Endothelial cell of umbilical vein (primary cell): ENCODE measurements around the gene C3orf22. TPM values are rescaled to one million over a fixed set of nuclear protein-coding genes. Genes with fewer than 3 reads are reported as not detected.

Source experiments
- BruUV-seq: library from RNA; stranded (reverse); fragments of 400-500 nt; replicated peaks from 2 replicates; lab custom pipeline; 2021; lab: Mats Ljungman, UMichigan
- CTCF ChIA-PET: fragments of 300-600, 350-600 bp; sonication (Branson Sonifier 250); formaldehyde crosslinking; loops from one replicate; lab custom pipeline; 2021; ENCODE audit warnings: antibody characterized with exemption, inconsistent platforms; lab: Charles Lee
- POLR2A ChIA-PET: fragments of 300-600, 350-600 bp; sonication (Branson Sonifier 250); formaldehyde crosslinking; loops from one replicate; lab custom pipeline; 2021; ENCODE audit warnings: antibody characterized with exemption, inconsistent platforms; lab: Charles Lee
- DNase-seq: peaks from one replicate; pipeline ENCODE4 v3.0.0-alpha.2; 2011; ENCODE audit warnings: low read depth, low spot score
- FAIRE-seq: peaks from 2 replicates; lab custom pipeline; 2011; peaks lifted over from hg19 to GRCh38; lab: Jason Lieb, UNC
- H2AFZ ChIP-seq: 2 replicates; pipeline ENCODE4 v1.6.0; 2012; ENCODE audit warnings: low read depth, low read length, control low read depth, inconsistent platforms
- H3K27ac ChIP-seq: 2 replicates; pipeline ENCODE4 v1.5.1; 2011; ENCODE audit warnings: low read depth, mild to moderate bottlenecking, control low read depth, low read length, moderate library complexity; ENCODE audit not compliant: insufficient read depth
- H3K27me3 ChIP-seq, 2 experiments: 2 replicates each; pipeline versions ENCODE4 v1.6.0 to v1.6.1; 2011; ENCODE audit warnings: low read length in 2 of 2, mixed read lengths in 1 of 2; ENCODE audit not compliant: control insufficient read depth in 2 of 2, insufficient read depth in 2 of 2
- H3K36me3 ChIP-seq, 2 experiments: 2 replicates in 1 of 2; 3 replicates in 1 of 2; pipeline ENCODE4 v1.5.1; 2011; ENCODE audit warnings: low read length in 2 of 2, mild to moderate bottlenecking in 1 of 2, moderate library complexity in 1 of 2; ENCODE audit not compliant: control insufficient read depth in 2 of 2, insufficient read depth in 2 of 2; ENCODE audit errors: extremely low read depth in 1 of 2
- H3K4me1 ChIP-seq: 3 replicates; pipeline ENCODE4 v1.5.1; 2011; ENCODE audit warnings: mild to moderate bottlenecking, low read length; ENCODE audit not compliant: control insufficient read depth, insufficient read depth; ENCODE audit errors: extremely low read depth
- H3K4me2 ChIP-seq: 2 replicates; pipeline ENCODE4 v1.6.1; 2011; ENCODE audit warnings: low read length, control low read depth, mixed read lengths; ENCODE audit not compliant: insufficient read depth
- H3K4me3 ChIP-seq, 3 experiments: fragments of 200-600 bp in 1 of 3; sonication (generic), shearing (Covaris generic) in 1 of 3; replicated peaks in 1 of 3; 2 replicates each; pipeline ENCODE4 v1.5.1; 2011 to 2016; ENCODE audit warnings: control low read depth in 3 of 3, low read length in 3 of 3, mild to moderate bottlenecking in 2 of 3, inconsistent platforms in 1 of 3, low read depth in 1 of 3, moderate library complexity in 1 of 3; ENCODE audit not compliant: insufficient read depth in 1 of 3
- H3K79me2 ChIP-seq: 2 replicates; pipeline ENCODE4 v1.6.0; 2012; ENCODE audit warnings: low read length, inconsistent platforms; ENCODE audit not compliant: control insufficient read depth, insufficient read depth
- H3K9ac ChIP-seq: replicated peaks from 2 replicates; pipeline ENCODE3; 2011; ENCODE audit warnings: low read length, control low read depth; ENCODE audit not compliant: insufficient read depth; ENCODE audit errors: extremely low read depth
- H3K9me1 ChIP-seq: replicated peaks from 3 replicates; pipeline ENCODE4 v1.6.0; 2011; ENCODE audit warnings: mild to moderate bottlenecking, low read length; ENCODE audit not compliant: control insufficient read depth, insufficient read depth; ENCODE audit errors: extremely low read depth
- H3K9me3 ChIP-seq: replicated peaks from 2 replicates; pipeline ENCODE4 v1.5.1; 2012; ENCODE audit warnings: low read length, inconsistent platforms; ENCODE audit not compliant: control insufficient read depth, insufficient read depth
- H4K20me1 ChIP-seq: replicated peaks from 2 replicates; pipeline ENCODE3; 2011; ENCODE audit warnings: mild to moderate bottlenecking, low read length; ENCODE audit not compliant: control insufficient read depth, insufficient read depth; ENCODE audit errors: extremely low read depth
- EZH2 ChIP-seq: IDR thresholded peaks from 2 replicates; pipeline ENCODE4 v1.6.1; 2012; ENCODE audit warnings: borderline replicate concordance, low read depth, mild to moderate bottlenecking, moderate library complexity, low read length, inconsistent platforms; ENCODE audit not compliant: severe bottlenecking
- FOS ChIP-seq: IDR thresholded peaks from 2 replicates; pipeline ENCODE4 v1.6.1; 2011; ENCODE audit warnings: mild to moderate bottlenecking, low read length, moderate library complexity, borderline replicate concordance; ENCODE audit not compliant: insufficient read depth
- GATA2 ChIP-seq: IDR thresholded peaks from 2 replicates; pipeline ENCODE4 v1.7.0; 2011; ENCODE audit warnings: low read depth, mild to moderate bottlenecking, moderate library complexity, mixed read lengths, low read length; ENCODE audit not compliant: insufficient read length, insufficient read depth
- JUN ChIP-seq: IDR thresholded peaks from 2 replicates; pipeline ENCODE4 v1.6.1; 2011; ENCODE audit warnings: borderline replicate concordance, low read depth; ENCODE audit not compliant: insufficient read length, insufficient read depth
- MYC ChIP-seq: IDR thresholded peaks from one replicate; pipeline ENCODE4 v1.6.1; 2011; ENCODE audit warnings: mild to moderate bottlenecking, low read depth, low read length
- POLR2A ChIP-seq: IDR thresholded peaks from 2 replicates; pipeline ENCODE4 v1.6.1; 2012; ENCODE audit warnings: low read depth, mild to moderate bottlenecking, control low read depth, low read length
- POLR2AphosphoS5 ChIP-seq: IDR thresholded peaks from 2 replicates; pipeline ENCODE4 v1.6.1; 2012; ENCODE audit warnings: low read depth, mild to moderate bottlenecking, control low read depth, low read length, moderate library complexity; ENCODE audit not compliant: insufficient read depth
- dilution Hi-C: fragments of 300-500 bp; cut with MboI; formaldehyde crosslinking; loops from one replicate; pipeline ENCODE4 v1.15.0; 2019; ENCODE audit warnings: low sequenced_read_pairs; ENCODE audit not compliant: extremely low pct_ligation_motif_present
- intact Hi-C: fragments of 100-400 bp; cut with micrococcal nuclease; formaldehyde crosslinking; loops from one replicate; pipeline ENCODE4 v1.10.0; 2022
- polyA plus RNA-seq, 4 experiments: library from polyadenylated mRNA; depleted of rRNA in 3 of 4; stranded (reverse) in 3 of 4; unstranded in 1 of 4; fragments of >200 nt; gene quantifications; 2 replicates each; pipeline versions ENCODE4 v1.2.1 to v1.2.3, GENCODE V29; 2011 to 2012; ENCODE audit warnings: missing spikeins in 1 of 4
- total RNA-seq: library from RNA; stranded (reverse); gene quantifications from 2 replicates; pipeline ENCODE4 v1.2.3, GENCODE V29; 2021
- TF ChIP-seq, protein P1 (sequence below): IDR thresholded peaks from 2 replicates; pipeline ENCODE4 v1.6.1; 2011; ENCODE audit not compliant: insufficient read depth, insufficient read length
- TF ChIP-seq, protein P2 (sequence below), 2 donors: IDR thresholded peaks; 1 replicate in 1 of 2; 2 replicates in 1 of 2; pipeline ENCODE4 v1.5.1; 2011; ENCODE audit warnings: low read length in 2 of 2, mild to moderate bottlenecking in 2 of 2, moderate library complexity in 2 of 2, control low read depth in 1 of 2, inconsistent platforms in 1 of 2, low read depth in 1 of 2; ENCODE audit not compliant: insufficient read depth in 1 of 2; ENCODE audit errors: extremely low read depth in 1 of 2

Gene C3orf22
- total and polyA plus RNA-seq, 2 donors (not counting 3 experiments of a cell fraction or from before 2014, with no cell fraction given) = not detected

DNA sequence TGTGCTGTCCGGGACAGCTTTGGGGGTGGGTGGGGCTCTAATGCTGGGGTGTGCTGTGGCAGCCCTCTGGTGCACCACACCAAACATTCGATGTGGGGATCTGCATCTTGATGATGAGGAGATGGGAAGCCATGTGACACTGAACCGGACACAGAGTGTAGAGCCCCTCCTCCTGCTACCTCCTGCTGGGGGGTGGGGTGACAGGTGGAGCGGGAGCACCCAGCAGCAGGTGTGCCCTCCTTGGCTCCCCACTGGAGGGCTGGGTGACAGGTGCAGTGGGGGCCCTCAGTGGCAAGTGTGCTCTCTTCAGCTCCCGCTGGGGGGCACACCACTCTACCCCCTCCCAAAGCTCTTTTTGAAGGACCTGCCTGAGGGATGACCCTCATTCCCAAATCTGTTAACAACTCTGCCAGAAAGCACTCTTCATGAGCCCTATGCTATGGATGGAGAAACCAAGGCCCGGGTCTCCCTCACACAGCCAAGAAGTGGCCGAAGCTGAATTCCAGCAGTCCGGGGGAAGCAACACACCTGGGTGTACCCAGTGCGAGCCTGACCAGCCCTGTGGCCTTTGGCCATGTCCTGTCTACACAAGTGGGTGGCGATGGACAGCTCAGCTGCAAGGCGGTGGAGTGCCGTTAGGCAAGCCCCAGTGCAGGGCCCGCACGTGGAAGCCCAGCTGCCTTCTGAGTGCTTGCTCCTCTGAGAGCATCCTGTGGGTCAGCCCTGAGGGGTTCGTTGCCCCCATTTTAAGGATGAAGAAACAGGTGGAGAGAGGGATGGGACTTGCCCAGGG lies 40.5 kb downstream of the C3orf22 start:
- intact Hi-C loops = no loop called here
- Histone ChIP-seq H3K4me1 (no peaks in the 10 kb centered on the region), H3K36me3 (no peaks in the 10 kb centered on the region), H2AFZ (no peak overlapping the region), H3K9ac (no peak overlapping the region), H3K27ac (no peak overlapping the region), H3K4me2 (no peak overlapping the region), H4K20me1 (no peaks in the 10 kb centered on the region), H3K4me3 (no peak overlapping the region), H3K9me3 (no peaks in the 10 kb centered on the region), H3K27me3 (peaks cover 5 to 6% of the 10 kb centered on the region in 2 experiments), H3K9me1 (no peaks in the 10 kb centered on the region), H3K79me2 (no peaks in the 10 kb centered on the region)
- dilution Hi-C loops = no loop called here
- no TSS peak for BruUV-seq
- DNase-seq = no peak
- ChIA-PET CTCF (interaction anchor here (0.8 kb wide), 1 partner anchor 937 kb away, joined by 3 read pairs; no protein-coding TSS in a partner anchor), POLR2A (no interaction called here)
- TF ChIP-seq, protein P1, sequence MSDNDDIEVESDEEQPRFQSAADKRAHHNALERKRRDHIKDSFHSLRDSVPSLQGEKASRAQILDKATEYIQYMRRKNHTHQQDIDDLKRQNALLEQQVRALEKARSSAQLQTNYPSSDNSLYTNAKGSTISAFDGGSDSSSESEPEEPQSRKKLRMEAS = no peak
- TF ChIP-seq GATA2 = no peak
- no peak for TF ChIP-seq POLR2AphosphoS5
- TF ChIP-seq POLR2A = no peak
- no peak for TF ChIP-seq MYC
- TF ChIP-seq, protein P2, sequence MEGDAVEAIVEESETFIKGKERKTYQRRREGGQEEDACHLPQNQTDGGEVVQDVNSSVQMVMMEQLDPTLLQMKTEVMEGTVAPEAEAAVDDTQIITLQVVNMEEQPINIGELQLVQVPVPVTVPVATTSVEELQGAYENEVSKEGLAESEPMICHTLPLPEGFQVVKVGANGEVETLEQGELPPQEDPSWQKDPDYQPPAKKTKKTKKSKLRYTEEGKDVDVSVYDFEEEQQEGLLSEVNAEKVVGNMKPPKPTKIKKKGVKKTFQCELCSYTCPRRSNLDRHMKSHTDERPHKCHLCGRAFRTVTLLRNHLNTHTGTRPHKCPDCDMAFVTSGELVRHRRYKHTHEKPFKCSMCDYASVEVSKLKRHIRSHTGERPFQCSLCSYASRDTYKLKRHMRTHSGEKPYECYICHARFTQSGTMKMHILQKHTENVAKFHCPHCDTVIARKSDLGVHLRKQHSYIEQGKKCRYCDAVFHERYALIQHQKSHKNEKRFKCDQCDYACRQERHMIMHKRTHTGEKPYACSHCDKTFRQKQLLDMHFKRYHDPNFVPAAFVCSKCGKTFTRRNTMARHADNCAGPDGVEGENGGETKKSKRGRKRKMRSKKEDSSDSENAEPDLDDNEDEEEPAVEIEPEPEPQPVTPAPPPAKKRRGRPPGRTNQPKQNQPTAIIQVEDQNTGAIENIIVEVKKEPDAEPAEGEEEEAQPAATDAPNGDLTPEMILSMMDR (IDR thresholded peaks at IDR 0.05; ENCODE audit: extremely low read depth in 1 of 2, insufficient read depth in 1 of 2, low read depth in 1 of 2, low read length in 2 of 2) = no peak
- no peak for TF ChIP-seq JUN
- TF ChIP-seq EZH2 = no peak
- TF ChIP-seq FOS = no peak
- no peak for FAIRE-seq
